LNCAP (cell line): Measurements from ENCODE around the gene TMEM184A.

Source experiments
- TF ChIP-seq, protein P1 (sequence below): fragments of 450-650 bp; IDR thresholded peaks from 2 replicates; pipeline ENCODE4 v1.5.1; 2017; ENCODE audit warnings: mild to moderate bottlenecking

Gene TMEM184A

GRCh38 chr7:1562597-1563051 lies 6.6 kb upstream of the TMEM184A start:
- TF ChIP-seq, protein P1, sequence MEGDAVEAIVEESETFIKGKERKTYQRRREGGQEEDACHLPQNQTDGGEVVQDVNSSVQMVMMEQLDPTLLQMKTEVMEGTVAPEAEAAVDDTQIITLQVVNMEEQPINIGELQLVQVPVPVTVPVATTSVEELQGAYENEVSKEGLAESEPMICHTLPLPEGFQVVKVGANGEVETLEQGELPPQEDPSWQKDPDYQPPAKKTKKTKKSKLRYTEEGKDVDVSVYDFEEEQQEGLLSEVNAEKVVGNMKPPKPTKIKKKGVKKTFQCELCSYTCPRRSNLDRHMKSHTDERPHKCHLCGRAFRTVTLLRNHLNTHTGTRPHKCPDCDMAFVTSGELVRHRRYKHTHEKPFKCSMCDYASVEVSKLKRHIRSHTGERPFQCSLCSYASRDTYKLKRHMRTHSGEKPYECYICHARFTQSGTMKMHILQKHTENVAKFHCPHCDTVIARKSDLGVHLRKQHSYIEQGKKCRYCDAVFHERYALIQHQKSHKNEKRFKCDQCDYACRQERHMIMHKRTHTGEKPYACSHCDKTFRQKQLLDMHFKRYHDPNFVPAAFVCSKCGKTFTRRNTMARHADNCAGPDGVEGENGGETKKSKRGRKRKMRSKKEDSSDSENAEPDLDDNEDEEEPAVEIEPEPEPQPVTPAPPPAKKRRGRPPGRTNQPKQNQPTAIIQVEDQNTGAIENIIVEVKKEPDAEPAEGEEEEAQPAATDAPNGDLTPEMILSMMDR: no peak

GRCh38 chr7:1562116-1562515 lies 6.1 kb upstream of the TMEM184A start:
- TF ChIP-seq, protein P1: no peak

DNA sequence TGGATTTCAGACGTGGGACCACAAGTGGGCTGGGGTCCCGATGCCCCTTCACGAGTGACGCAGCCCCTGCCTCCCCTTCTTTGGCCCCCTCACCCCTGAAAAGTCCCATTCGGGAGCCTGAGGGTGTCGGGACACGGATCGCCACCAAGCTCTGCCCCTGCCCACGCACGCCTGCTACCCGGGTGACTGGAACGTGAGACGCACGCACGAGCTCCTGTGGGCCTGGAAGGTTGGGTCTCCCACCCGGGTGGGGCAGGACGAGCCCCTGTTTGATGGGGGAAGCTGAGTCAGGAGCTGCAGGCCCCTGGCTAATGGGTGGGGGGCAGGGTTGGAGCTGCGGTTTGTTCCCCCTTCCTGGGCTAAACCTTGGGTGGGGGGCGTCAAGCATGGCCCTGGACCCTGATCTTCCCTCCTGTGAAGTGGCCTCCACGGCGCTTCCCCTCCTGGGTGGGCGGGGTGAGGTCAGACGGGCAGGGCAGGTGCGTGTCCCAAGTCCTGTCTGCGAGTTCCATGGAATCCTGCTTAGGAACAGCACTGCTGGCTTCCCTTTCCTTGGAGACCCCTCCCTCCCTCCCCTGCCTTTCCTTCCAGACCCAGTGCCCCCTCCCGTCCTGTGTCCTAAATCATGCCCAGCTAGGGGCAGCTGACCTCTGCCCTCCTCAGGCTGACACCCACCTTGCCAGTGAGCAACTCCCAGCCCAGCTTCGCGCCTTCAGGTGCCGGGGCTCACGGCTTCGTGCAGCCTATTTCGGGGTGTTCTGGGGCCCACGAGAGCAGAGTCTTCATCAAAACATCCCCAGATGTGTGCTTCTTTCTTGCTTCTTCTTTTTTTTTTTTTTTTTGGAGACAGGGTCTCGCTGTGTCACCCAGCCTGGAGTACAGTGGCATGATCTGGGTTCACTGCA lies 5.3 kb upstream of the TMEM184A start:
- TF ChIP-seq, protein P1: no peak

DNA sequence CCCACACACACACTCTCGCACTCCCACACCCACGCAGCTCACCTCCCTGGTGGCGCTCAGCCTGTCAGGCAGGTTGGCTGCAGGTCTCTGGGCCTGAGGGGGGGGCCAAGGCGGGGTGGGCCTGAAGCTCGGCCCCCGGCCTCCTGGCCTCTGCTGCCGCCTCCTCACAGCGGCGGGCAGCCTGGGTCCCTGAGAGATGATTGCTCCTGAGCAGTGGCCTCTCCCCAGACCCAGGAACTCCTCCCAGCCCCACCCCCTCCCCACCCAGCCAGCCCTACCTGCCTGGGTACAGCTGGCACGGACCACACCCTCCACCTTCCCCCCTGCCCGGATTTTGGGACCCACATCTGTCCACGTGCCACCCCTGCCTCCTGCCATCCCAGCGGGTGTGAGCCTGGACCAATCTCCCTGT lies 4.6 kb upstream of the TMEM184A start:
- TF ChIP-seq, protein P1: no peak

- TF ChIP-seq, protein P1: no peak
These were observed 3.9 kb upstream of the TMEM184A start for GRCh38 chr7:1559626-1560590.

DNA sequence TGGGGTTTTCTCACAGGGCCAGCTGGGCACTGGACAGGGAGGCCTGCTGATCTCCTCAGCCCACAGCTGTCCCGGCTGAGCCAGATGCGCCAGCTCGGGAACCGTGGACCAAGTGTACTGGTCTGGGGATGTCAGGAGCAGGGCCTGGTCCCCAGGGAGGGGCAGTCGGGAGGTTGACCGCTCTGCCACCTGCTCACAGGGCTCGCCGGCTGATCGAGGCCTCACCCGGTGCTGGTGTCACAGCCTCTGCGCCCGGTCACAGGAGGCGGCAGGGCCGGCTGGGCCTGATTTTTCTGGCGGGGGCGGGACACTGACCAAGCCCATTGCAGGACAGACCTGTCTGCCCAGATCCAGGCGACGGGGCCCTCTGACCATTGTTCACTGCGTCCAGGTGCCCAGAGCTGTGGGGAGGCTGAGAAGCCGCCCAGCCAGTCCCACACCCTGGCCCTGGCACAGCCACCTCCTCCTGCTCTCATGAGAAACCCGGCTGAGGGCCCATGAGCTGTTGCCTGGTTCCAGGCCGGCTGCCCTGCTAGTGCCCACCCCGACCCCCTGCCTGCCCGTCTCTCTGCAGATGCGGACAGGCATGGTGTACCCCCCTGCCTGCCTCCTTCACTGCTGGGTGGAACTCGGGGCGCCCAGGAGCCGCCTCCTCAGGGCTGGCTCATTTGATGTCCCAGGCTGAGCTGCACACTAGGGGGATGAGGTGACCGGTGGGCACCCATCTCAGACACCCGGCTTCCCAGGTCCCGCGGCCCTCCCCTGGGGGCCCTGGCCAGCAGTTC lies 3.0 kb upstream of the TMEM184A start:
- TF ChIP-seq, protein P1: no peak
